Inflammatory macrophage (primary cell): ENCODE measurements around the gene ST3GAL5.
"Not testable (repeated sequence)": the region's sequence is repeated elsewhere in the genome, so short reads cannot be mapped to it uniquely, and the experiment has no call there.

ENCODE experiments used
- DNase-seq, 2 donors: peaks; one replicate each; pipeline ENCODE4 v3.0.0-alpha.2; 2020 to 2022

ST3GAL5 gene

DNA sequence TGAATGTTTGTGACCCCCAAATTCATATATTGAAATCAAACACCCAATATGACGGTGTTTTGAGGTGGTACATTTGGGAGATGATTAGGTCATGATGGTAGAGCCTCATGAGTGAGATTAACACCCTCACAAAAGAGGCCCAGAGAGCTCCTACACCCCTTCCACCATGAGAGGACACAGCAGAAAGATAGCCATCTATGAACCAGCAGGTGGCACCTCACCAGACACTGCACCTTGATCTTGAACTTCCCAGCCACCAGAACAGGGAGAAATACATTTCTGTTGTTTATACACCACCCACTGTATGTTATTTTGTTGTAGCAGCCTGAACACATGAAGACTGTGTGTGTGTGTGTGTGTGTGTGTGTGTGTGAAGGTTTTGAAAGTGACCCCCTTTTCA is 58.1 kb downstream of the ST3GAL5 start:
- no peak for DNase-seq

DNA sequence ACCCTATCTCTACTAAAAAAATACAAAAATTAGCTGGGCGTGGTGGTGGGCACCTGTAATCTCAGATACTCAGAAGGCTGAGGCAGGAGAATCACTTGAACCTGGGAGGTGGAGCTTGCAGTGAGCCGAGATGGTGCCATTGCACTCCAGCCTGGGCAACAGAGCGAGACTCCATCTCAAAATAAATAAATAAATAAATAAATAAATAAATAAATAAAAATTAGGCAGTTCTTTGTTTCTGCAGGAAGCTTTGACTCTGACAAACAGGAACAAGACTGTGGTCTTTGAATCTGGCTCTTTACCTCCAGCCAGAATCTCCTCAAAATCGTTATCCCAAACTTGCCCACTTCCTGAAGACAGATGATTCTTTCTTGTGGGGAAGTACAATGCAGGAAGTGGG is 59.4 kb downstream of the ST3GAL5 start:
- not testable (repeated sequence) for DNase-seq

DNA sequence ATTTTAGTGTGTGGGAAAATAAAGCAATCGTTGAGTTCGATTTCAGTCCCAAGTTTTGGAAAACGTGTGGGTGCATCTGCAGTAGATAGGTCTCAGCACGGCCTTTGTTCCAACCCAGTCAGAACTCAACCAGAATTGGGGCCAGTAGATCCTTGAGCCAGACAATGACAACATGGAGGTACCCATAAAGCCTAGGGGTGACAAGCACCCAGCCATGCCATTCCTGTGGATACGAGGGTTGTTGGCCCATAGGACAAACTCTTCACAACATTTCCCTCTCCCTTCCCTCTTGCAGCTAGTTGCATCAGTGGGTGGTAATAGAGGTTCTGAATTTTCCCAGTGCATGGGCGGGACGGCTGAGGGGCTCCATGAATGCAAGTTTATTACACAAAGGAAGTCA is 60.1 kb downstream of the ST3GAL5 start:
- DNase-seq = no peak

DNA sequence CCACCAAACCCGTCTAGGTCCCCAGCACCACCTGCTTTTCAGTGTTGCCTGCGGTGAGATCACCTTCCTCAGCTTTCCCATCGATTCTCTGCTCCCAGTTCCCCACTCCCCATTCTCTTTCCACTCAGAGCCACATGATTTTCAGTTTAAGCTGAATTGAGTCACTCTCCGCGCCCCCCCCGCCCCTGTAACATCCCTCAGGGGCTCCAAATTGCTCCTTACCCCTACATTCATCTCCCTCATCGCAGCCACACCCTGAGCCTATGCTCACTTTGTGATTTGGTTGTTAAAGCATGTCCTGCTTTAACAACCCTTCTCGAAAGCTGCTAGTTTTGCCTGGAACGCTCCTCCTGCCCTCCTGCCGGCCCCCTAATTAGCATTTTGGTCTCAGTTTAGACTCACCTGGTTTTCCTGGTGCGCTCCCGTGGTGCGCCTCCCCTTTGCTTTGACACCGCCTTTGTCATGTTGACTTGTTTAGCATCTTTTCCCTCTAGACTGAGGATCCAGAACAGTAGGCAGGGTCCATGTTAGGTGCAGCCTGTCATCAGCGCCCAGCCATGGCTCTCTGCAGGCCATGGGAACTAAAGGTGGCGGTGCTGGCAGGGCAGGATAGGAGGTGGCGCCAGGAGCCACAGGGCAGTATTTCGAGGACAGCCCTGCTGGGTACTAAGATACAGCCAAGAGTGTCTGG is 60.8 kb downstream of the ST3GAL5 start:
- no peak for DNase-seq

DNA sequence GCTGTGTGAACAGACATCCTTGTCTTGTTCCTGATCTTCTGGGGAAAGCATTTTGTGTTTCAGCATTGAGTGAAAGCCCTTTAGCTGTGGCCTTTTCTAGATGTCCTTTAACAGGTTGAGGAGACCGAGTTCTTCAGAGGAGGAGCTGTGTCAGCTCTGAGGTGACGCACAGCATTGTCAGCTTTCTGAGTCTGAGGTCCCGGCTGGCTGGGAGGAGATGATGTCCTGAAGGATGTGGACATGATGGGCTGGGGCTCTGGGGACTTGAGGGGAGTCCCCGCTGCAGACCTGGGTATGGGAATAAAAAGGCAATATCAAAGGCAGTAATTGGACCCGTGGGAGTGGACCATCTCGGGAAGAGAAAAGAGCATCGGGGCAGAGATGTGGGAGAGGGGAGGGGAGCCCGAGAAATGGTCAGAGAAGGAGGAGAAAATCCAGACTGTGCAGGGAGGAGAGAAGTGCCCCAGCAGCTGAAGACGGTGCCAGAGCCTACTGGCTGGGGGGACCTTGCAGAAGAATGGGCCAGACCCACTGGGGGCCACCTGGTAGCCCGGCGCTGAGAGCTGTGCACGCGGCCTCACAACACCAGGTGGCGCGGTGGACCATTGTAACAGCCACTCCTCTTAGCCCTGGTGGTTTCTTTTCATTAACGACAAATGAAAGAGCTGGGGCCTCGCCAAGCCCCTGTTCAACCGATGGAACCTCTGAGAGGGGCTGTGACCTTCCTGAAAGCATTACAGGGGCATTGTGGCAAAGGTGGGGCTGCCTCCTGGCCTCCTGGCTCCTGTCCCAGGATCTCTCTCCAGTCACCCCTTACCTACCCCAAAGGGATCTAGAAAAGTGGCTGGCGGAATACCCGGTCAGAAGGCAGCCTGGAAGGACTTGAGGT is 61.6 kb downstream of the ST3GAL5 start:
- DNase-seq = peak; percentile 71 to 73

DNA sequence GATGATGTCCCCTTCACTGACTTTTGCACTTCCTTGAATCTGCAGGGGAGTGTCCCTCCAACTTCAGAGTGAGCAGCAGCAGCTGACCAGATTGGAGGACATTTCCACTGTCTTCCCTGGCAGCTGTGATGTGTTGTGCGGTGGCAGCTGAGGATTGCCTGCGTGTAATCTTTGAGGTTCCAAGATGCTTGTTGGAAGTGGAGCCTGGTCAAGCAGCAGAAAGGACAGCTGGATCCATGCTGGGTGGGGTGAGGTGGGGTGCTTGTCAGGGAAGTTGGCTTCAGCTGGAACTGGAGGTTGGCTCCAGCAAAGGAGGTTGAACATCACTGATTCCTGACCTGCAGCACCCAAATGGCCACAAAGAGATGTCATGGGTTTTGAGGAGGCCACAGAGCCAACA is 64.8 kb downstream of the ST3GAL5 start:
- no peak for DNase-seq

DNA sequence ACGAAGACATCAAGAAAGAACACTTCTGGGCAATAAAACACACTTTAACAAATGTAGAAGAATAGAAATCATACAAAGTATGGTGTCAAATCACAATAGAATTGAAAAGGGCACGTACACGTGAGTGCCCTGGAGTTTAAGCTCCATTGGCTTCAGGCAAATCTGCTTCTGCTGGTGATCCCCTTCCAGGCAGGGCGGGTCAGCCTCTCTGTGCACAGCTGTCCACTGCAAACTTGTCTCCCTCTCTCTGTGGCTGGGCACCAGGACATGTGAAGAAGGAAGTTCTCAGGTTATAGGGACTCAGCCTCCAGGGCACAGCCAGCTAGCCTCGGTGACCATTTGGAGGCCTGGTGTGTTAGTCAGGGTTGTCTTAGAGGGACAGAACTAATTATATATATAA is 66.0 kb downstream of the ST3GAL5 start:
- DNase-seq = no peak

DNA sequence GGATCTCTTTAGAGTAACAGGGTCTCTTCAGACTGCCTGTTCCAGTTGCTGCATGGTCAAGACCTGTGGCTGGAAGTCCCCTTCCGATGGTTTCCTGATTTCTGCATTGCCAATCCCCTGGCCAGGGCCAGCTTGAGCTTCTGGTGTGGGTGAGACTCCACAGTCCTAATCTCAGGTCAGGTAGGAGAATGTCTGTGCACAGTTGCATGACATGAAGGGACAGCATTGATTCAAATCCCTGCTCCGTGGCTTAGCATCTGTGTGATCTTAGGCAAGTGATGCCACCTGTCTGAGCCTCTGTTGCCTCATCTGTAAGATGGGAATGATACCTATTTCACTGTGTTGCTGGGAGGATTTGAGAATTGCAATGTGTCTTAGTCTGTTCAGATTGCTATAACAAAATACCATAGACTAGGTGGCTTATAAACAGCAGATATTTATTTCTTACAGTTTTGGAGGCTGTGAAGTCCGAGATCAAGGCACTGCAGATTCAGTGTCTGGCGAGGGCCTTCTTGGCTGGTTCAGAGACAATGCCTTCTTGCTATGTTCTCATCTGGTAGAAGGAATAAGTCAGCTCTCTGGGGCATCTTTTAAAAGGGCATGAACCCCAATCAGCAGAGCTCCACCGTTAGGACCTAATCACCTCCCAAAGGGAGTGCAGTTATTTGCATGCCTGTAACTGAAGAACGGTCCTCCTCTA is 68.8 kb downstream of the ST3GAL5 start:
- DNase-seq = no peak

DNA sequence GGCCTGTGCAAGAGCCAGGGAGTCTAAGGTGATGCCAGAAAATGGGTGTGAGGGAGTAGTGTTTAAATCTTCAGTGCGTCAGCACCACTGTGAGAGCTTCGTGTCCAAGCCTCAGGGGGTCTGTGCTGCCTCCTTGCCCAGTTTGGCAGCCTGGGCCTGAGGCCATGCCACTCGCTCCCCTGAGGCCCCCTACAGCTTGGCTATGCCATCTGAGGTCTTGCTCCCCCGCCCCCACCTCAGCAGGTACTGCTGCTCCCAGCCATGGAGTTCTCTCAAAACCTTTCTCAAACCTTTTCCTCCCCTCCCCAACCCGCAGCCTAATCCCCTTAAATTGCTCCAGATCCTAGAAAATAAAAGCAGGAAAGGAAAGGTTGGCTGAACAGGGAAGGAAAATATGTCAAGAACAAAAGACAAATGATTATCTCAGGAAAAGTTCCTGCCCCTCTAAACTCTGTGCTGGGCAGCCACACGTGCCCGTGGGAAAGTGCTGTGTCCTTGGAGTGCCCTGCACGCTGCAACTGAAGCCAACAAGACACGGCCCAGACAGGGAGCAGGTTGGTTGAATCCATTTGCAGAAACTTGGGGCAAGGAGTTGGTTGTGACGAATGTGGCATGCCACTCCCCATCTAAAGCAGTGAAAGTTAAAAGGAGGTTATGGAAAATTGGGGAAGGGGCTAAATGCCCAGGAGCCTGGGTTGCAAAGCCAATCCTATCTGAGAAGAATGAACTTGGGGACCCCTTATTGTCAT is 73.8 kb downstream of the ST3GAL5 start:
- DNase-seq = no peak

DNA sequence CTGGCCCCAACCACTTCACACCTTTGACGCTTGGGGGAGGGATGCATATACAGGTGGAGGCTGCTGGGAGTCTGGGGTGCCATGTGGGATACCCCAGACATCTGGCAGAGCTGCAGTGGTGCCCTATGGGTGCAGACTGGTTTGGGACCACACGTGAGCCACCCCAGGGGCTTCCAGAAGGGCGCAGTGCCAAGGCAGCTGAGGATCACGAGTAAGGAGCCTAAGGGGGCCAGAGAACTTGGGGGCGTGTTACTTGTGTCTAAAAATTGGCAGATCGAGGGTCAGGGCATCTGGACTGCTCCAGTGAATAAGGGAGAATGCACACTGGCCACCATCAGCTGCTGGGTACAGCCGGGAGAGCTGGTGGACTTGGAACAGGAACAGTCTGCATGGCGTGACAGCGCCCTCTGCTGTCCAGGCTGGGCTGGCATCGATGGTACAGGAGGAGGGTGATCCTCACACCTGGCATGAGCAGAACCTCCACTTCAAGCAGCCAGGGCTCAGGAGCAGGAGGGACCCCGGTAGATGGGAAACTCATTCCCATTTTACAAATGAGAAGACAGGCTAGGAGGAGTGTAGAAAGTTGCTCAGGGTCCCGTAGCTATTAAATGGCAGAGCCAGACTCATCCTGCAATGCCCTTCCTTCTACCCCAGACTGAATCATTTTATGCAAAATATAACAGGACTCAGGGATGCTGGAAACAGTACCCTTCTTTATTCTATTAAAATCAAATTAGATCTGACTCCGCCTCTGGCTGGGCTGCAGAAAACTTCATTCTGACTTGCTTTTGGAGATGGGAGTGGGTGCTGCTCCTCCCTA is 74.6 kb downstream of the ST3GAL5 start:
- DNase-seq = peak; percentile 87 to 88

DNA sequence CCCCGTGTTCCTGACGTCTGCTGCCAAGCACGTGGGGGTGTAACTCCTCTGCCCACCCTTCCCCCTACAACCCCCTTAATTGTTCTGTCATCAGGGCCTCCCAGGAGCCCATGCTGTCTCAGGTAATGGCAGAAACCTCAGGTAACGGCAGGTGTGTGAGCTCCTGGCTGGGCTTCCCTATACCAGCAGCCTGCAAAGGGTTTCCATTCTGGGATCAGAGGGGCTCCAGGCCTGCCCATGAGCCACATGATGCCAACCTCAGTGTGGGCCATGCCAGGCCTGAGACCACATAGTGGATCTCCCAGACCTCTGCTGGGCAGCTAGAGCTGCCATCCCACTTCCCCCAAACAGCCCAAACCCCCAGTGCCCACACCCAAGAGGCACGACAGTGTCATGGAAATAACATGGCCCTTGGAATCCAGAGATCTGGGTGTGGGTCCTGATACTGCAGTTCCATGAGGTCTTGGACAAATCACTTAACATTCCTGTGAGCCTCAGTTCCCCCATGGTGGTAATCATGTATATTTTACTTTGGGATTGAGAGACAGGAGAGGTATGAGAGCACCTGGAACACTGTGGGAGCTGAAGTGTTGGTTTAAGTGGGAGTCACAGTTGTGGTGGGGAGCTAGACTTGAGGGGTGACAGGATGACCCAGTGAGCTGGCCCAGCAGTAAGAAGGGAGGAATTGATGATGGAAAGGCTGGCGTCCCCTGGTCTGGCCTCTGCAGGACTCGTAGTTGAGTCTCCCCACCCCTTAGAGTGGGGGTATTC is 75.4 kb downstream of the ST3GAL5 start:
- no peak for DNase-seq

DNA sequence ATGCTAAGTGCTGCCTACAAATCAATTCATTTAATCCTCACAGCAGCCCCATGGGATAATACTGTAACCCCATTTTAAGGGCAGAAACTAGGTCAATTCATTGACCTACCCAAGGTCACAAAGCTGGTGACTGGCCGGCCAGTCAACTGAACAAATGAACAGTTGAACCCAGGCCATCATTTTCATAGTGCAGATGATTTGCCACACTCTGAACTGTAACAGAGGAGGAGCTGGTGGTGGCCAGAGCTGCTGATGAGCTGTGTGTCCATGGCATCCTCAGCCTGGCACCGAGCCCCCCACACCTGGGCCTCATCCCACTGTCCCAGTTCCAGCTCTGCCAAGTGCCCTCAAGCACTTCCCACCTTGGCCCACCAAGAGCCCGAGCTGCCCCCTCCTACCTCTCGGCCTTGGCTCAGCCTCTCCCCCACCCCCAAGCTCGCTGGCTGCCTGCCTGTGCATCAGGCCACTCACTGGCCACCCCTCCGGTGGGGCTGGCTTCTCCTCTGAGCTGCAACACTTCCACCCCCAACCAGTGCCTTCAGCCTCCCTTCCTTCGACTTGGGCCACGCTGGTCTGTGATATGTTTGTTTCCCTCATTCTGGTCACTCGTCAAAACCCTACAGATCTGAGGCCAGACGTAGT is 76.6 kb downstream of the ST3GAL5 start:
- DNase-seq = no peak

DNA sequence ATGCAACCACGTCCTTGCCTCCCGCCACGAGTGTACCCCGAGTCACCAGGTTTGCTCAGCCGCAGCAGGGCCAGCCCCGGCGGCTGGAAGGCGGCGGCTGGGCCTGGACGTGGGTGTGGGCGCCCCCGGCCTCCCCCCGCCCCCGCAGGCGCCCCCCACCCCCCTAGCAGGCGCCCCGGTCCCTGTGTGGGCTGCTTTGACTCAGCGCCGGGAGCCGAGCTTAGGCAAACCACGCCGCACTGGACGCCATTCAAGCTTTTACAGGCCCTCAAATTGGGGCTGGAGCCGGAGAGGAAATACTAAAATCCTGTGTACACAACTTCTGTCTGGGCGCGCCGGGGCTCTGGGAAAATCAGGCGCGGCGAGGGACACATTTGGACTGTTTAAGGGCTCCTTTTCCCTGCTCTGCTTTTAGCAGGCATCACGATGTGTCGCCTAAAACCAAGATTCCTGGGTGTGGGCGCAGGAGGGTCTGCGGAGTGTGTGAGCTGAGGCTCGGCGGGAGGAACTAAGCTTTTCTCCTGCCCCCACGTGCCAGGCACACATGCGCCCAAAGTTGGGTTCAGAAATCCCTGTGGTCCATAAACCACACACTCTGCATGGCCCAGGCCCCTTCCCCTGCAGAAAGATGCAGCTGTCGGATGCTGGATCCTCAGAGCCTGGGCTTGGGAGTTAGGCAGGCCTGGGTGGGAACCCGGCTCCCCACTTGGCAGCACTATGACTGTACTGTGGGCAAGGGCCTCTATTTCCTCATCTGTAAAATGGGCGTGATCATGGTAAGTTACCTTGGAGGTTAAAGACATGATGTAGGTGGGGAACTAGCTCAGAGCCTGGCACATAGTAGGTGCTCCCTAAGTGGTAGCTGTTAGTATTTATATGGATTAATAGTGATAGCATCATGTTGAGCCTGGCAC is 77.4 kb downstream of the ST3GAL5 start:
- no peak for DNase-seq

DNA sequence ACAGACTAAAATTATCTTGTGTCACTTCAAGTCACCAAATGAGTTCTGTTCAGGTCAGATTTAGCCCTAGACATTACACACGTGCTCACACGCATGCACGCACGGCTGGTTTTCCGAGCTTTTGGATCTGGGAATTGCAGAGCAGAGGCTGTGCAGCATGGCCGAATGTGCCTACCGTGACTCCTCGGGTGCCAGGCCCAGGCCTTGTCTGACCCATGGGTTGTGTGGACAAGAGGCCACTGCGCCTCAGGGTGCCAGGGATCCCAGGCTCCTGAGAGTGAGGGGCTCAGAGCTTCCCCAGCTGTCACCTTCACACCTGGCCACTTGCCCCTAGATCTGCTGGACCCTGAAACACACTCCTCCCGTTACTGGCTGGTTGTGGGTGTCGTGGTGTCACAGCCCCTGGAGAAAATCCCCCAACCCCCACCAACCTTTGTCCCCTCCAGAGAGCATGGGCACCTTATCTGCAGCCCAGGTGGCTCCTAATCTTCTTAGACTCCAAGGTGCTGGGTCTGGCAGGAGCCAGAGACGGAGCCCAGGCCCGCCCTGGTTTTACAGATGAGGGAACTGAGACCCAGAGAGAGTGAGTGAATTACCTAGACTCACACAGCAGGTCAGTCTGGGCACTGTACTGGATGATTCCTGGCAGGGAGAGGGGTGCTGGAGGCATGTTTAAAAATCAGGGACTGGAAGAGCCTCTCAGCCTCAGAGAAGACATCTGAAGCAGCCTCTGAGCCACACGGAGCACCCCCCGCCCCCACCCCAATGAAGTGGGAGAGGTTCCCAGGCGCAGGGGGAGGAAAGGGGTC is 78.2 kb downstream of the ST3GAL5 start:
- no peak for DNase-seq

DNA sequence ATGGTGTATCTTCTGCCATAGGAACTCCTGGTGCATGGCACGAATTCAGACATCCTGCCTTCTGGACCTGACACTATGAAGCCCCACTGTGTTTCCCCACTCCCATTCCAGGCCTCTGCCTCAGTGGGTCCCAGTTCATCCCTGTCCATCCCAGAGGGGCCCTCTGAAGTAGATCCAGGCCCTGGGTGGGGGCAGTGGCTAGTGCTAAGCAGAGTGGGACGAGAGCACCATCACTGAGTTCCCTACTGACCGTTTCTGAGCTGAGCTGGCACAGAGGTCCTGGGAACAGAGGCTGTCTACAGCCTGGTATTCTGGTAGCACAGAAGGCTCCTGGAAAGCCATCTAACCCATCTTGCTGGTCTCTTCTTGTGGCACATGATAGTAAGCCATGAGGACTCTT is 81.0 kb downstream of the ST3GAL5 start:
- DNase-seq = no peak

DNA sequence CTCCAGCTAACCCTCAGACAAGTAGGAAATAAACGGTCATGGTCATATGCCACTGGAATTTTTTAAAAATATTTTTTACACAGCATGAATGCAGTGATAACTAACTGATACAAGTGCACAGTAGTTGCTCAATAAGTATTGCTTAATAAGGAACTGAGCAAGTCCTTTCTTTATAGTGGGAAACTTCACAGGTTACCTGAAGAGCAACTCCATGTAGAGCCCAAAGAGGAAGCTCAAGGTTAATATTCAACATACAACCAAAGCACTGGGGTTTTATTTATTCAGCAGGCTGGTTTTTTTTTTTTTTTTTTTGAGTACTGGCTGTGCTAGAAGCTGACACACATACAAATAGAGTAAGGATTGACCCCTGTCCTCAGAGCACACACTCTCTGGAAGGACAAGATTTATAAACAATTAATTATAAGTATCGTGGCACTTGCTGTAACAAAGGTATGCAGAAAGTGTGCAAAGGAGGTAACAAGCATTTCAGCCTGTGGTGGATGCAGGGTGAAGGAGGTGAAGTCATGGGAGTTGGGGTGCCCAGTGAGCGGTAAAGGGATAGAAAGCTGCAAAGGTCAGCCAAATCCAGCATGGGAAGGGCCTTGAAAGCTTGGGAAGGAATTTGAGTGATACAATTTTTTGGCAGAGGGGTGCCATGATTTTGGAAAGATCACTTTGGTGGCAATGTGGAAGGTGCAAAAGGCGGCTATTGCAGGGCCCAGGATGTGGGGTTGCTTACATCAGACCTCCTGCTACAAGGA is 82.3 kb downstream of the ST3GAL5 start:
- no peak for DNase-seq

DNA sequence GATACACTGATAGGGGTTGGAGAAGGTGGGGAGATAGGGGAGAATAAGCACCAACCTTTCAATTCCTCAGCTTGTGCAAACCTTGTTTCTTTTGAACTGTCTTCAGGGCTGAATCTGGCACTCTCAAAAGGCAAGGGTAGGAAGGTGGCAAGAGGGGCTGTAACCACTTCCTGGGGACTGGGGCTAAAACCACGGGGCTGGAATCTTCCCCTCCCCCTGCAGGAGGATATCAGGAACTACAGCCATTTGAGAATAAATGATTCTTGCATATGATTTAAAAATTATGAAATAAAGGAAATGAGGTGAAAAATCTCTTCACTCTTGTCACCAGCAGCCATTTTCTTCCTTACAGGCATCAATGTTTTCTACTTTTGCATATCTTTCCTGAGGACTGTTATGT is 84.2 kb downstream of the ST3GAL5 start:
- DNase-seq = peak in 1 of 2 donors; percentile 51
